Epidermal melanocyte (primary cell): ENCODE measurements around the gene RUNDC1.
"Not testable (repeated sequence)": the region's sequence is repeated elsewhere in the genome, so short reads cannot be mapped to it uniquely, and the experiment has no call there.

Experiments
- DNase-seq: peaks from one replicate; pipeline ENCODE4 v3.0.0; 2011; ENCODE audit warnings: low spot score; ENCODE audit not compliant: insufficient read length

RUNDC1 gene

DNA sequence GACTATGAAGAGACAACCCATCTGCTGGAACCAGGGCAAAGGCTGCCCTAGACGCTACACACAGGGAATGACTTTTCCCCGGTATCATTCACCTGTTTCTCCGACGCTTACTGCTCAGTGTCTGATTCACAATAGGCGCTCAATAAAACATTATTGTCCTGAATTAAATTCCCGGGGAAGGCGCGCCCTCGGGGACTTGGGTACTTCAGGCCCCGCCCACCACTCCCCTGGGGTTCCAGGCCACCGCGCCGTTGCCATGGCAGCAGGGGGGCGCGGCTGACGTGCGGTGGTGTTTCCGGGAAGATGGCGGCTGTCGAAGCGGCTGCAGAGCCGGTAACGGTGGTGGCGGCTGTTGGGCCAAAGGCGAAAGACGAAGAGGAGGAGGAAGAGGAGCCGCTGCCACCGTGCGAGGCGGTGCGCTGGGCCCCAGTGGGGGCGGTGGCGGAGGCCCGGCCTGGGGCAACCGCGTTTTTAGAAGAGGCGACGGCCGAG is at the start of gene RUNDC1:
Gene RUNDC1 (plus strand): TSS at position 292 of the 492 bp plus-strand sequence. CDS start 12 bp downstream, at position 304.
- DNase-seq, result peak; percentile 95

DNA sequence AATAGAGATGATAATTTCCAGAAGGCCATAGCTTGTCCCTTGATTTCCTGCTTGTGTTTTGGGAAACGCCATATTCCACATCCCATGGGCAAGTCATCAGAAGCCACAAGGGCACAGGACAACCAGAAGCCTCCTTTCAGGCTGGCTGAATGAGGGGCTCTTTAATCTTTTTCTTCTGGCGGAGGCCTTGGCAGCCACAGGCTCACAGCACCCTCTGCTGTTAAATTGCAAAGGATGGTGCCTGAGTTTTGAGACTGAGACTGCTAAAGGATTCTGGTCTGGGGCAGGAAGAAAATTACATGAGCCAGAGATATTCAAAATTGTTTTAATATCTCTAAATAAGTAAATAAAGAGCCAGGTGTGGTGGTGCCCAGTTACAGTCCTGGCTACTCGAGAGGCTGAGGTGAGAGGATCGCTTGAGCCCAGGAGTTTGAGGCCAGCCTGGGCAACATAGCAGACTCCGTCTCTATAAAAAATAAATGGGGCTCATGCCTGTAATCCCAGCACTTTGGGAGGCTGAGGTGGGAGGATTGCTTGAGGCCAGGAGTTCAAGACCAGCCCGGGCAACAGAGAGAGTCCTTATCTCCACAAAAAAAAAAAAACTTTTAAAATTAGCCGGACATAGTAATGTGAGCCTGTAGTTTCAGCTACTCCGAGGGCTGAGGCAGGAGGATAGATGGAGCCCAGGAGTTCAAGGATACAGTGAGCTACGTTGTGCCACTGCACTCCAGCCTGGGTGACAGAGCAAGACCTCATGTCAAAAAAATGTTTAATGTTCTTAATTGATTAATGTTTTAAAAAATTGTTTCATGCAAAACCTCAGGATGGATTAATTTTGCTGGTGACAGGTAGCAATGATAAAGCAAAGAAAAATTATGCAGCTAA is 42.4 kb upstream of the RUNDC1 start:
- DNase-seq, result peak; percentile 72

- DNase-seq, result no peak
Observed at GRCh38 chr17:42944211-42944610, 36.2 kb upstream of the RUNDC1 start.

- no peak for DNase-seq
Observed at GRCh38 chr17:42946812-42947211, 33.6 kb upstream of the RUNDC1 start.

DNA sequence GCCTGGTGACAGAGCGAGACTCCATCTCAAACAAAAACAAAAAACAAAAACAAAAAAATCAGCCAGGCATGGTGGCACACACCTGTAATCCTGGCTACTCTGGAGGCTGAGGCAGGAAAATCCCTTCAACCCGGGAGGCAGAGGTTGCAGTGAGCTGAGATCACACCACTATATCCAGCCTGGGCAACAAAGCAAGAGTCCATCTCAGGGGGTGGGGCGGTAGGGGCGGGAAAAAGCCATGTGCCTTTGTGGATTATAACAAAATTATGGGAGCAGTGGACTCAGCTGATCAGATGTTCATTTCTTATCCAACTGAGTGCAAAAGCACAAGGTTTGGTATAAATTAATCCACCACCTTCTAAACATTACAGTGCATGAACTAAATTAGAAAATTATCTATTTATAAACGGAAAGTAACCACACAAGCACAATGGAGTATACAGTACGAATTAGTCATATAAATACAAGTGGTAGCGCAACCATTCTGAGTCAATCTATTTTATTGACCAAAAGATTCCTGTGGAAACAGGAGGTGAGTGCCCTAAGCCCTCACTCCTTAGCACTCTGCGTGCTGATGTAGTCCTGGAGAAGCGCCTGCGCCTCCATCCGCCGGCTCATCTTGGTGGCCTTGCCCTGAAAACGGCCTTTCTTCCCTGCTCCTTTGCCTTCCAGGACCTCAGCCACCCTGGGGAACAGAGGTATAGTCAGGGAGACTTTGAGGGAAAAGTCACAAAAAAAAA is 30.2 kb upstream of the RUNDC1 start:
- no peak for DNase-seq

GRCh38 chr17:42953669-42954068 is 26.7 kb upstream of the RUNDC1 start:
- DNase-seq, result no peak

- peak; percentile 81 for DNase-seq
Observed at GRCh38 chr17:42964161-42964932, 16.0 kb upstream of the RUNDC1 start, which contains the start of gene AARSD1. TSS of gene AARSD1 (minus strand) at chr17:42964454. CDS start at chr17:42964440, 14 bp downstream.

DNA sequence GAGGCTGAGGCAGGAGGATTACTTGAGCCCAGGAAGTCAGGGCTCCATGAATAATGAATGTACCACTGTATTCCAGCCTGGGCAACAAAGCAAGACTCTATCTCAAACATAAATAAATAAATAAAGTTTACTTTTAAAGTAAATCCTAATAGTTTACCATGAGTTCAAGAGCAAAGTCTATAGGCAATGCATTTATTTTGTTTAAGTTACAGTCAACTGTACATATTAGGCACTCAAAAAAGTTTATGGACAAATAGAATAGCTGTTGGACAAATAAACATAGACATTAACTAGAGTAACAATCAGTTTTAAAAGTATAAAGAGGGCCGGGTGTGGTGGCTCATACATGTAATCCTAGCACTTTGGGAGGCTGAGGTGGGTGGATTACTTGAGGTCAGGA is 12.4 kb upstream of the RUNDC1 start:
- no peak for DNase-seq

DNA sequence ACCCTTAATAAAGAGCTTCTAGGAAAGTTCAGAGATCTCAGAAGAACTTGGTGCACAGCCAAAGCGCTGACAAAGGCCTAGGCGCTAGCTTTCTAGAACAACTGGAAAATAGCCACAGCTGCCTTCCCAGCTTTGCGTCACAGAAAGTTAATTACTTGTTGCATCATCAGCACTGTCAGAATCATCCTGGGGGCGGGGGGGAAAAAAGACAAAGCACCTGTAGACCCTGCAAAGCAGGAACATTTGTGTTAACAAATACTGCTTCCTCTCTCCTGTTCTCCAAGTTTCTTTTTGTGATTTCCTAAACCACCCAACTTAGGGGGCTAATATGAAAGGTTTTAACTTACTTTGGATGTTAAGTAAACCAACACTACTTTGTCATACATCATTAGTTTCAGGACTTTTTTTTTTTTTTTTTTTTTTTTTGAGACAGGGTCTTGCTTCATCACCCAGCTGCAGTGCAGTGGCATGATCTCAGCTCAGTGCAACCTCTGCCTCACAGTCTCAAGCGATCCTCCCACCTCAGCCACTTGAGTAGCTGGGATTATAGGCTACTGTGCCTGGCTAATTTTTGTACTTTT is 11.3 kb upstream of the RUNDC1 start:
- DNase-seq, result no peak

- DNase-seq, result no peak
Observed at GRCh38 chr17:42971589-42971988, 8.8 kb upstream of the RUNDC1 start.

GRCh38 chr17:42973323-42973722 is 7.0 kb upstream of the RUNDC1 start:
- DNase-seq, result not testable (repeated sequence)

DNA sequence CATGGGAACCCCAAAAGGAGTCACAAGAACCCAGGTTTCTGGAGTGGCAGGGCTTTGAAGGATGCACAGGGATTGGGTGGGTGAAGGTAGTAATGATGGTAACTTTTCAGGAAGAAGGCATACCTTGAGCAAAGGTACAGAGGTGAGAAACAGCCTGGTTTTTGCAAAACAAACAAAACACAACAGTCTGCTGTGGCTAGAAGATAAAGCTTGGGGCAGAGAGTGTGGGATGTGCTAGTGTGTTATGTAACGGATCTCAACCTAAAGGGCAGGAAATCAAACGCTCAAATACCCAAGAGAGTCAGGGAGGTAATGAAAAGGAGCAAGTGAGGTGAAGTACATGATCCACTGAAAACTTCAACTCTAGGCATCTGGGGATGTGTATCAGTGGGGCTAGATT is 5.1 kb upstream of the RUNDC1 start:
- DNase-seq, result no peak

DNA sequence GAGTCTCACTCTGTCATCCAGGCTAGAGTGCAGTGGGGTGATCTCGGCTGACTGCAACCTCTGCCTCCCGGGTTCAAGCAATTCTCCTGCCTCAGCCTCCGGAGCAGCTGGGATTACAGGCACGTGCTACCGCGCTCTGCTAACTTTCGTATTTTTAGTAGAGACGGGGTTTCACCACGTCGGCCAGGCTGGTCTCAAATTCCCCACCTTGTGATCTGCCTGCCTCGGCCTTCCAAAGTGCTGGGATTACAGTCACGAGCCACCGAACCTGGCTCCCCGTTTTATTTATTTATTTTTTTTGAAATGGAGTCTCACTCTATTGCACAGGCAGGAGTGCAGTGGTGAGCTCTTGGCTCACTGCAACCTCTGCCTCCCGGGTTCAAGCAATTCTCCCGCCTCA is 4.7 kb upstream of the RUNDC1 start:
- DNase-seq, result not testable (repeated sequence)

DNA sequence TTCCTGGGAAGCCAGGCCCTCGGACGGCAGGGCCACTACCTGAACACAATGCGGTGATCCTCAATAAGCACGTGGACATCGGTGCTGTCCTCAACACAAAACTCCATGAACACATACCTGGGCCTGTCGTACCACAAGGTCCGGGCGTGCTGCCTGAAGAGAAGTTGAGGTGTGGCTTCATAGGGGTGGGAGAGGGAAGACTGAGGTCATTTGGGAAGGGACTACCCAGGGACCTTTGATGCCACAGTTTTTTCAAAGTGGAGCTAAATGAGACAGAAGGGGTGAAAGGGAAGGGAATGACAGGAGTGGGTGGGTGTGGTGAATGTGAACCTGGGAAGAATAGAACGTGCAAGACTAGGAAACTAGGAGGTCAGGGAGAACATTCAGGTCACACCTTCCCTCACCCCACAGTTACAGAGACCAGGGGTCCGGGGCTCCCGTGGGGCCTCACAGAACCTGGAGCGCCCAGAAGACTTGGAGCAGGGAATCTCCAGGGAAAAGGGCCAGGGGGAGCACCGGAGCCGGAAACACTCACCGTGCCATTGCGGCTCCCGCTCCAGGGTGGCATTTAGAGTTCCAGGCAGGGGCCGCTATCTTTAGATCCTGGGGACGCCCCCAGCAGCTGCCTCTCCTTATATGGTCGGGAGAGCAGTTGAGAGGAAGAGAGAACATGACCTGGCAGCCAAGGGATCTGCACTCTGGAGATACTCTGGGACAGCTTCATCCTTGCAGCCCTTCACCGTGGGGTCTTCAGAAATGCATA is 673 bp upstream of the RUNDC1 start, which contains the start of gene PTGES3L:
Gene PTGES3L (minus strand): TSS at position 570 of the 763 bp plus-strand sequence. CDS start 27 bp downstream, at position 543.
- DNase-seq, result peak; percentile 41

- DNase-seq, result no peak
Observed at GRCh38 chr17:42980766-42981397, 517 bp downstream of the RUNDC1 start.

- DNase-seq, result no peak
Observed at GRCh38 chr17:42982266-42982665, 1.9 kb downstream of the RUNDC1 start.

GRCh38 chr17:42985225-42985624 is 4.9 kb downstream of the RUNDC1 start:
- DNase-seq, result no peak

DNA sequence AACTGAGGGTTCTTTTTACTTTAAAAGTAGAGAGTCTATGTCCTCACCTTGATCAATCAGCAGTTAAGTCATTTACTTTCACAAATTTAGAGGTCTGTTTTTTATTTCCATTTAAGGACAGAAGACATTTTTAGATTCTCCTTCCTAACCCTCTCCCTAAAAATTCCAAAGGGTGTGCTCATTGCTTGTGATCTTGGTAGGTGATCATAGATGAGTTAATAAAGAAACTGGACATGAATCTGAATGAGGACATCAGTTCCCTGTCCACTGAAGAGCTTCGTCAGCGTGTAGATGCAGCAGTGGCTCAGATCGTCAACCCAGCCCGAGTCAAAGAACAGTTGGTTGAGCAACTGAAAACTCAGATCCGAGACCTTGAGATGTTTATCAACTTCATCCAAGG is 8.8 kb downstream of the RUNDC1 start:
- no peak for DNase-seq
